ENCODE results near the gene MT1A.

Gene MT1A

GRCh38 chr16:56637814-56638750 is at the start of gene MT1A:
Gene MT1A, plus strand, starts transcription at chr16:56638666. Its CDS starts 73 bp downstream, at chr16:56638739.
- DNase-seq, result no peak

- no peak for DNase-seq
Measured at GRCh38 chr16:56588781-56589140, 49.7 kb upstream of the MT1A start.

GRCh38 chr16:56589141-56590039 is 49.1 kb upstream of the MT1A start, which contains the start of gene MT3:
Gene MT3, plus strand, starts transcription at chr16:56589528. Its CDS starts 63 bp downstream, at chr16:56589591.
- no peak for DNase-seq

GRCh38 chr16:56591377-56592060 is 46.9 kb upstream of the MT1A start:
- DNase-seq, result no peak

- no peak for DNase-seq
Measured at GRCh38 chr16:56593573-56594291, 44.7 kb upstream of the MT1A start.

GRCh38 chr16:56594292-56594619 is 44.2 kb upstream of the MT1A start:
- DNase-seq, result no peak

GRCh38 chr16:56600398-56600999 is 38.0 kb upstream of the MT1A start:
- peak; percentile 13 for DNase-seq

- DNase-seq, result no peak
Measured at GRCh38 chr16:56601325-56601724, 37.1 kb upstream of the MT1A start.

GRCh38 chr16:56603589-56603988 is 34.9 kb upstream of the MT1A start:
- DNase-seq, result peak; percentile 47

GRCh38 chr16:56604966-56605365 is 33.5 kb upstream of the MT1A start:
- no peak for DNase-seq

GRCh38 chr16:56605475-56605874 is 33.0 kb upstream of the MT1A start:
- no peak for DNase-seq

GRCh38 chr16:56606071-56606475 is 32.4 kb upstream of the MT1A start:
- DNase-seq, result no peak

GRCh38 chr16:56606476-56607108 is 31.9 kb upstream of the MT1A start:
- DNase-seq, result no peak

GRCh38 chr16:56607109-56607618 is 31.3 kb upstream of the MT1A start:
- DNase-seq, result no peak

GRCh38 chr16:56607675-56608042 is 30.8 kb upstream of the MT1A start:
- no peak for DNase-seq

GRCh38 chr16:56608043-56608875 is 30.2 kb upstream of the MT1A start, which contains the start of gene MT2A:
Gene MT2A, plus strand, starts transcription at chr16:56608584. Its CDS starts 72 bp downstream, at chr16:56608656.
- peak; percentile 87 for DNase-seq

GRCh38 chr16:56608876-56609462 is 29.5 kb upstream of the MT1A start:
- DNase-seq, result no peak

GRCh38 chr16:56609463-56609921 is 29.0 kb upstream of the MT1A start:
- peak; percentile 17 for DNase-seq

- no peak for DNase-seq
Measured at GRCh38 chr16:56610017-56610608, 28.4 kb upstream of the MT1A start.

Data from SHP77 treated with DMSO at 0.1 percent for 48 hours (cell line).